HG02763 (cell line): ENCODE measurements around the gene OR6K6.

ENCODE experiments used
- ATAC-seq: cut with Tn5 transposase; IDR thresholded peaks from one replicate; pipeline ENCODE4 v1.9.1; 2021; ENCODE audit warnings: mild to moderate bottlenecking, moderate library complexity; ENCODE audit not compliant: unreplicated experiment

The OR6K6 gene

DNA sequence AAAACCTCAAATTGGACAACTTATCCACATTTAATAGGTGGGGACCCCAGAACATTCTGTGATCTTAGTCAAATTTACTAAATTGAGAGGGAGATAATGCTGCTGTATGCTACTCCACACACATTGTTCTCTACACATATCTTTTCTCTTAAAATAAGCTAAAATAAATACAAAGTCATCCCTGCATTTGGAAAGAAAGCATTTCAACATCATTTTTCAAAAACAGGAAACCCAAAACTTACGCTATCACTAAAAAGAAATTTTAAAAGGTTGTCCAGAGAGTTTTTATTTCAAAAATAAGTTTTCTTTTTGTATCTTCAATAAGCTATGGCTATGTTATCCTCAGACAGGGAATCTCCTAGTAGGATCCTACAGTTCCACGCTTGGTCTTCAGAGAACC lies 46.0 kb downstream of the OR6K6 start:
- ATAC-seq, result no peak

DNA sequence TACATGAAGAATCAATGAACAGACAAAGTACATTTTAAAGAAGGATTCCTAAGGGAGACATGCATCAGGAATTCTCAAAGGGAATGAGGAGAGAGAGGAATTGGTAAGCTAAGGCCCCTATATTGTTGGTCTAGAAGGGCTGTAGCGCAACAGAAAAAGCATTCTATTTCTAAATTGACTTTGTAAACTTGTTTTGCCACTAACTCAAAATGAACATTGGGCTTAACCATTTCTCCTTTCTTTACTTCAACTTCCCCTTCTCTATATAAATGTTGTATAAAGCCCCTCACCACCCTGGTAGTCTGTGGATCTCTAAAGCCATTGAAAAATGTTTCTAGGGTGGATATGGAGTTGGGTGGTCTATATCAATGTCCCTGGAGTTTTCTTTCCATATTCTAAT lies 46.9 kb downstream of the OR6K6 start:
- no peak for ATAC-seq

- ATAC-seq, result no peak
These were observed 49.2 kb downstream of the OR6K6 start for GRCh38 chr1:158803678-158804077.
